Left lung (tissue), 10 donors: ENCODE data around the gene ALG5. TPM values are rescaled to one million over a fixed set of nuclear protein-coding genes. Genes with fewer than 3 reads are reported as not detected.

Source experiments
- ATAC-seq: fragments of 200-7000 bp; cut with Tn5 transposase; one replicate; pipeline ENCODE4 v1.9.1; 2020; ENCODE audit warnings: moderate library complexity
- DNase-seq, 4 donors: peaks; one replicate each; pipeline ENCODE4 v3.0.0-alpha.2; 2013 to 2020
- H3K27ac ChIP-seq, 2 donors: fragments of 200-600 bp; sonication (generic) in 1 of 2; one replicate each; pipeline versions ENCODE4 v1.5.0 to v1.8.0; 2020 to 2021
- H3K27me3 ChIP-seq, 2 donors: fragments of 200-600 bp; sonication (generic) in 1 of 2; one replicate each; pipeline versions ENCODE4 v1.5.0 to v1.8.0; 2020 to 2021
- H3K36me3 ChIP-seq, 2 donors: fragments of 200-600 bp; sonication (generic) in 1 of 2; one replicate each; pipeline versions ENCODE4 v1.5.0 to v1.8.0; 2020 to 2021
- H3K4me1 ChIP-seq, 2 donors: fragments of 200-600 bp; one replicate each; pipeline ENCODE4 v1.8.0; 2021
- H3K4me3 ChIP-seq, 2 donors: fragments of 200-600 bp; sonication (generic) in 1 of 2; one replicate each; pipeline versions ENCODE4 v1.5.0 to v1.8.0; 2020 to 2021; ENCODE audit warnings: mild to moderate bottlenecking in 1 of 2
- H3K9me3 ChIP-seq, 2 donors: fragments of 200-600 bp; sonication (generic) in 1 of 2; one replicate each; pipeline versions ENCODE4 v1.5.0 to v1.8.0; 2020 to 2021
- CTCF ChIP-seq, 2 donors: fragments of 200-600 bp; sonication (generic) in 1 of 2; IDR thresholded peaks; one replicate each; pipeline versions ENCODE4 v1.5.0 to v1.8.0; 2021; ENCODE audit warnings: antibody characterized with exemption in 2 of 2
- intact Hi-C, 2 donors: fragments of 100-400 bp; cut with DNase I; formaldehyde crosslinking; loops; one replicate each; pipeline versions ENCODE4 v1.11.2 to v1.14.2; 2022
- polyA plus RNA-seq, 6 donors: library from polyadenylated mRNA; unstranded; fragments of 120-200 nt; gene quantifications; one replicate each; pipeline ENCODE4 v1.2.1, GENCODE V29; 2013; ENCODE audit not compliant: insufficient read length in 6 of 6
- total RNA-seq, 2 donors: library from RNA; stranded (reverse); fragmentation: NEBNext Ultra II Directional; extraction: Animal tissue kit (Norgen Biotek cat#: 25700); gene quantifications; one replicate each; pipeline ENCODE4 v1.2.1, GENCODE V29; 2021
- donor health status: DM: no; HTN: yes; CAD: no.
- donor health status: DM: no; HTN: no; CAD: no.

Gene ALG5
- total and polyA plus RNA-seq, 8 donors, result 36.2 to 45.4 (median 40.9) TPM

- H3K36me3 ChIP-seq, result peaks cover 0 to 46% of the 10 kb centered on the region in 2 donors
- TF ChIP-seq CTCF (IDR thresholded peaks at IDR 0.05), result no peak
Measured at GRCh38 chr13:36959456-36960116, 39.6 kb downstream of the ALG5 start.

GRCh38 chr13:36954542-36954941, 44.6 kb downstream of the ALG5 start:
- intact Hi-C loops, result no loop called here
- DNase-seq (no peak), ATAC-seq (no peak)
- Histone ChIP-seq H3K9me3 (no peaks in the 10 kb centered on the region), H3K4me3 (no peak overlapping the region), H3K36me3 (peaks cover 0 to 42% of the 10 kb centered on the region in 2 donors), H3K27ac (no peak overlapping the region), H3K4me1 (no peaks in the 10 kb centered on the region), H3K27me3 (no peaks in the 10 kb centered on the region)
- TF ChIP-seq CTCF (IDR thresholded peaks at IDR 0.05), result no peak

More at GRCh38 chr13:36959456-36960116, 39.6 kb downstream of the ALG5 start:
- Histone ChIP-seq H3K27me3 (no peaks in the 10 kb centered on the region), H3K27ac (no peak overlapping the region), H3K4me1 (no peaks in the 10 kb centered on the region), H3K9me3 (no peaks in the 10 kb centered on the region), H3K4me3 (no peak overlapping the region)
- ATAC-seq (no peak), DNase-seq (no peak)
- intact Hi-C loops, result no loop called here

- ATAC-seq (no peak), DNase-seq (no peak)
- H3K36me3 ChIP-seq, result peaks cover 0 to 57% of the 10 kb centered on the region in 2 donors
- no peaks in the 10 kb centered on the region for H3K4me1 ChIP-seq
- H3K27ac ChIP-seq, result no peak overlapping the region
- no peak overlapping the region for H3K4me3 ChIP-seq
- intact Hi-C loops, result no loop called here
- no peak for TF ChIP-seq CTCF (IDR thresholded peaks at IDR 0.05)
- H3K9me3 ChIP-seq, result no peaks in the 10 kb centered on the region
- H3K27me3 ChIP-seq, result no peaks in the 10 kb centered on the region
Measured at GRCh38 chr13:36950920-36951319, 48.2 kb downstream of the ALG5 start.

- Histone ChIP-seq H3K9me3 (no peaks in the 10 kb centered on the region), H3K27ac (no peak overlapping the region), H3K27me3 (no peaks in the 10 kb centered on the region), H3K4me1 (no peaks in the 10 kb centered on the region), H3K4me3 (no peak overlapping the region), H3K36me3 (peaks cover 0 to 57% of the 10 kb centered on the region in 2 donors)
- ATAC-seq, result no peak
- TF ChIP-seq CTCF (IDR thresholded peaks at IDR 0.05), result no peak
- intact Hi-C loops, result no loop called here
- DNase-seq, result no peak
Measured at GRCh38 chr13:36950330-36950729, 48.8 kb downstream of the ALG5 start.

GRCh38 chr13:36945078-36945477, 54.1 kb downstream of the ALG5 start:
- intact Hi-C loops, result no loop called here
- H3K9me3 ChIP-seq, result no peaks in the 10 kb centered on the region

More at GRCh38 chr13:36945078-36945477, 54.1 kb downstream of the ALG5 start:
- no peak for TF ChIP-seq CTCF (IDR thresholded peaks at IDR 0.05)
- ATAC-seq (no peak), DNase-seq (no peak)
- Histone ChIP-seq H3K4me3 (no peak overlapping the region), H3K27ac (no peak overlapping the region), H3K4me1 (no peaks in the 10 kb centered on the region), H3K27me3 (no peaks in the 10 kb centered on the region), H3K36me3 (peaks cover 0 to 22% of the 10 kb centered on the region in 2 donors)
